ENCODE data around the gene NUCKS1. TPM values are rescaled to one million over a fixed set of nuclear protein-coding genes. Genes with fewer than 3 reads are reported as not detected.

Gene NUCKS1
- total RNA-seq, 1 experiment from 2014 or later: 427 TPM

GRCh38 chr1:205746757-205747412, 3.1 kb downstream of the NUCKS1 start:
- no peaks in the 10 kb centered on the region; a peak in 1 of 5 replicates for H3K9me3 Mint-ChIP-seq
- Histone ChIP-seq H4K5ac (ENCODE audit: insufficient read length, low read depth, low read length) (no peak overlapping the region), H3K4me1 (ENCODE audit: insufficient read depth, low read length) (peaks cover 4% of the 10 kb centered on the region; the same call in 1 of the 2 replicates), H3K14ac (ENCODE audit: insufficient read depth, low read length) (no peak overlapping the region), H2AK5ac (ENCODE audit: insufficient read length, low read length) (no peak overlapping the region), H2BK20ac (ENCODE audit: low read depth, low read length, poor library complexity, severe bottlenecking) (no peak overlapping the region), H3K9ac (ENCODE audit: extremely low read depth, insufficient read length, low read length) (peak overlapping the region; percentile 8), H3K79me2 (ENCODE audit: insufficient read depth, low read length) (peaks cover 57% of the 10 kb centered on the region), H2AFZ (ENCODE audit: low read length) (no peak overlapping the region), H3K18ac (ENCODE audit: insufficient read length, low read depth, low read length) (no peak overlapping the region), H3K9me3 (ENCODE audit: control insufficient read depth, low read depth, low read length) (no peaks in the 10 kb centered on the region), H2BK120ac (ENCODE audit: low read depth, low read length, poor library complexity, severe bottlenecking) (no peak overlapping the region), H3K27me3 (ENCODE audit: insufficient read depth, low read length) (no peaks in the 10 kb centered on the region), H3K4me2 (ENCODE audit: insufficient read depth, insufficient read length, low read length) (peak overlapping the region; percentile 58), H3K27ac (ENCODE audit: insufficient read length, low read depth, low read length) (no peak overlapping the region), H2BK5ac (ENCODE audit: insufficient read length, low read length) (no peak overlapping the region), H4K8ac (replicated peaks; ENCODE audit: insufficient read length, low read depth, low read length) (no peak overlapping the region), H2BK15ac (ENCODE audit: low read depth, low read length) (no peak overlapping the region), H4K20me1 (ENCODE audit: control insufficient read depth, insufficient read depth, insufficient read length) (peaks cover 2% of the 10 kb centered on the region), H3K23me2 (ENCODE audit: insufficient read length, low read depth, low read length, poor library complexity, severe bottlenecking) (no peaks in the 10 kb centered on the region), H3K4ac (ENCODE audit: low read depth, low read length) (no peak overlapping the region), H2BK12ac (ENCODE audit: insufficient read length, low read depth, low read length) (no peak overlapping the region), H4K91ac (ENCODE audit: insufficient read length, low read depth, low read length) (no peak overlapping the region), H3K23ac (ENCODE audit: insufficient read length, low read depth, low read length) (no peak overlapping the region), H3T11ph (ENCODE audit: low read length) (no peak overlapping the region), H3K56ac (ENCODE audit: insufficient read length, low read depth, low read length) (no peak overlapping the region), H3K79me1 (ENCODE audit: insufficient read depth, low read depth, low read length, poor library complexity, severe bottlenecking) (no peaks in the 10 kb centered on the region)
- TF ChIP-seq CTCF (conservative IDR thresholded peaks at IDR 0.05): no peak
- H3K4me3 Mint-ChIP-seq: peak overlapping the region; percentile 94 to 97
- peaks cover 18 to 30% (median 23%) of the 10 kb centered on the region in 3 experiments for H3K36me3 Mint-ChIP-seq (ENCODE audit: insufficient read depth in 1 of 3, low read depth in 3 of 3)
- peak overlapping the region; percentile 47 to 85 (median 52); a peak in 3 of 7 replicates for H3K27ac Mint-ChIP-seq
- peaks cover 51 to 66% of the 10 kb centered on the region in 2 experiments for H3K4me1 Mint-ChIP-seq
- H3K27me3 Mint-ChIP-seq (ENCODE audit: low read depth): no peaks in the 10 kb centered on the region; the same call in 1 of the 2 replicates
- no peak for DNase-seq
- no CpG with 5 or more reads among the region's 5 CpGs for WGBS (ENCODE audit: extremely low coverage, insufficient read length, low lambda C conversion rate)

Data from H9 (cell line).